Hepatocyte (in vitro differentiated cells): Measurements from ENCODE around the gene AQP12A. TPM values are rescaled to one million over a fixed set of nuclear protein-coding genes. Genes with fewer than 3 reads are reported as not detected.

Experiments used
- DNase-seq: peaks from one replicate; pipeline ENCODE4 v3.0.0-alpha.2; 2016; ENCODE audit warnings: low spot score
- H2AFZ ChIP-seq: fragments of 200-600 bp; sonication (generic); 2 replicates; pipeline ENCODE4 v1.6.0; 2016; ENCODE audit warnings: antibody characterized with exemption, mild to moderate bottlenecking
- H3K27ac ChIP-seq: fragments of 200-600 bp; sonication (generic); 2 replicates; pipeline ENCODE4 v1.5.1; 2016; ENCODE audit warnings: mild to moderate bottlenecking
- H3K27me3 ChIP-seq: fragments of 200-600 bp; sonication (generic); 2 replicates; pipeline ENCODE4 v1.6.1; 2016
- H3K36me3 ChIP-seq: fragments of 200-600 bp; sonication (generic); replicated peaks from 2 replicates; pipeline ENCODE4 v1.5.1; 2016; ENCODE audit warnings: low read depth; ENCODE audit not compliant: insufficient read depth
- H3K4me1 ChIP-seq: fragments of 200-600 bp; sonication (generic); 2 replicates; pipeline ENCODE4 v1.5.1; 2016; ENCODE audit warnings: mild to moderate bottlenecking, moderate library complexity; ENCODE audit not compliant: insufficient read depth
- H3K4me2 ChIP-seq: fragments of 200-600 bp; sonication (generic); 2 replicates; pipeline ENCODE4 v1.6.0; 2016
- H3K4me3 ChIP-seq: fragments of 200-600 bp; sonication (generic); 2 replicates; pipeline ENCODE4 v1.5.1; 2016; ENCODE audit warnings: mild to moderate bottlenecking
- H3K79me2 ChIP-seq: fragments of 200-600 bp; sonication (generic); 2 replicates; pipeline ENCODE4 v1.6.0; 2017; ENCODE audit warnings: mild to moderate bottlenecking
- H3K9me2 ChIP-seq: fragments of 200-600 bp; sonication (generic); replicated peaks from 2 replicates; pipeline ENCODE4 v1.6.0; 2017; ENCODE audit warnings: mild to moderate bottlenecking; ENCODE audit not compliant: insufficient read depth
- H3K9me3 ChIP-seq: fragments of 200-600 bp; sonication (generic); 2 replicates; pipeline ENCODE4 v1.5.1; 2016; ENCODE audit warnings: low read depth, mild to moderate bottlenecking
- H4K20me1 ChIP-seq: fragments of 200-600 bp; sonication (generic); 2 replicates; pipeline ENCODE4 v1.6.0; 2016; ENCODE audit warnings: mild to moderate bottlenecking; ENCODE audit not compliant: insufficient read depth, poor library complexity, severe bottlenecking
- EZH2 ChIP-seq: fragments of 200-600 bp; sonication (generic); IDR thresholded peaks from 2 replicates; pipeline ENCODE4 v1.6.1; 2016; ENCODE audit warnings: antibody characterized with exemption, mild to moderate bottlenecking, borderline replicate concordance
- EZH2phosphoT487 ChIP-seq: fragments of 200-600 bp; sonication (generic); IDR thresholded peaks from one replicate; pipeline ENCODE4 v1.6.1; 2018; ENCODE audit warnings: antibody characterized with exemption, mild to moderate bottlenecking, low read depth, moderate library complexity; ENCODE audit not compliant: unreplicated experiment, severe bottlenecking
- WGBS: methylation state at CpG from one replicate; pipeline ENCODE4 v1.1.6; 2016; ENCODE audit warnings: low lambda C conversion rate; ENCODE audit errors: missing lambda C conversion rate; 5-methylcytosine and 5-hydroxymethylcytosine counted together
- polyA plus RNA-seq: library from polyadenylated mRNA; unstranded; fragments of >200 nt; fragmentation: Nextera tagmentation; extraction: Ambion mirVana; gene quantifications from 2 replicates; pipeline ENCODE4 v1.2.1, GENCODE V29; 2016
- total RNA-seq: library from RNA; depleted of rRNA; stranded (reverse); fragments of >200 nt; gene quantifications from 2 replicates; pipeline ENCODE4 v1.2.3, GENCODE V29; 2014
- TF ChIP-seq, protein P1 (sequence below): fragments of 200-600 bp; sonication (generic); IDR thresholded peaks from 2 replicates; pipeline ENCODE4 v1.5.1; 2016; ENCODE audit warnings: antibody characterized with exemption, mild to moderate bottlenecking; ENCODE audit not compliant: poor library complexity

Gene AQP12A
- total and polyA plus RNA-seq, 2 experiments from 2014 or later: not detected

DNA sequence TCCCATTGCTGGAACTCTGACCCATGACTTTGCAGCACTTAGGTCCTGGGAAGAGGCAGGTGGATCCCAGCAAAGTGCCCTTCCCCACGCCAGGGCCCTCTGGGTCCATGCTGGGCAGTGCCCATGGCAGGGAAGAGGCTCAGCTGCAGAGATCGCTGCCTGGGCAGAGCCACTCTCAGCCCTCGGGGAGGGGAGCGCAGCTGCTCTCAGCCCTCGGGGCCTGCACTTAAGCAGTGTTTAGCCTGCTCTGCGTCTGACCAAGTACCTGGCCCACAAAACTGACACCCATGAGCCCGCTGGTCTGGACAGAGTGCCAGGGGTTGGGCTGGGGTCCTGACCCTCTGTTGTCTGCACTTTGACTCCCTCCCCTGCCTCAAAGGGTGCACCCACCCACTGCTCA lies 46.3 kb downstream of the AQP12A start:
- peaks cover 7% of the 10 kb centered on the region for H3K4me1 ChIP-seq
- no peak for DNase-seq
- no peaks in the 10 kb centered on the region for H3K79me2 ChIP-seq
- no peak overlapping the region for H3K4me3 ChIP-seq
- H3K9me2 ChIP-seq: no peaks in the 10 kb centered on the region
- H3K4me2 ChIP-seq: no peak overlapping the region
- TF ChIP-seq, protein P1, sequence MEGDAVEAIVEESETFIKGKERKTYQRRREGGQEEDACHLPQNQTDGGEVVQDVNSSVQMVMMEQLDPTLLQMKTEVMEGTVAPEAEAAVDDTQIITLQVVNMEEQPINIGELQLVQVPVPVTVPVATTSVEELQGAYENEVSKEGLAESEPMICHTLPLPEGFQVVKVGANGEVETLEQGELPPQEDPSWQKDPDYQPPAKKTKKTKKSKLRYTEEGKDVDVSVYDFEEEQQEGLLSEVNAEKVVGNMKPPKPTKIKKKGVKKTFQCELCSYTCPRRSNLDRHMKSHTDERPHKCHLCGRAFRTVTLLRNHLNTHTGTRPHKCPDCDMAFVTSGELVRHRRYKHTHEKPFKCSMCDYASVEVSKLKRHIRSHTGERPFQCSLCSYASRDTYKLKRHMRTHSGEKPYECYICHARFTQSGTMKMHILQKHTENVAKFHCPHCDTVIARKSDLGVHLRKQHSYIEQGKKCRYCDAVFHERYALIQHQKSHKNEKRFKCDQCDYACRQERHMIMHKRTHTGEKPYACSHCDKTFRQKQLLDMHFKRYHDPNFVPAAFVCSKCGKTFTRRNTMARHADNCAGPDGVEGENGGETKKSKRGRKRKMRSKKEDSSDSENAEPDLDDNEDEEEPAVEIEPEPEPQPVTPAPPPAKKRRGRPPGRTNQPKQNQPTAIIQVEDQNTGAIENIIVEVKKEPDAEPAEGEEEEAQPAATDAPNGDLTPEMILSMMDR: no peak
- TF ChIP-seq EZH2 (no peak), EZH2phosphoT487 (no peak)
- no peak overlapping the region for H3K27ac ChIP-seq
- H2AFZ ChIP-seq: no peak overlapping the region
- no peaks in the 10 kb centered on the region for H3K27me3 ChIP-seq
- H3K9me3 ChIP-seq: no peaks in the 10 kb centered on the region
- no peaks in the 10 kb centered on the region for H4K20me1 ChIP-seq
- WGBS: 78% methylated on average over 7 of the region's 7 CpGs
- no peaks in the 10 kb centered on the region for H3K36me3 ChIP-seq

DNA sequence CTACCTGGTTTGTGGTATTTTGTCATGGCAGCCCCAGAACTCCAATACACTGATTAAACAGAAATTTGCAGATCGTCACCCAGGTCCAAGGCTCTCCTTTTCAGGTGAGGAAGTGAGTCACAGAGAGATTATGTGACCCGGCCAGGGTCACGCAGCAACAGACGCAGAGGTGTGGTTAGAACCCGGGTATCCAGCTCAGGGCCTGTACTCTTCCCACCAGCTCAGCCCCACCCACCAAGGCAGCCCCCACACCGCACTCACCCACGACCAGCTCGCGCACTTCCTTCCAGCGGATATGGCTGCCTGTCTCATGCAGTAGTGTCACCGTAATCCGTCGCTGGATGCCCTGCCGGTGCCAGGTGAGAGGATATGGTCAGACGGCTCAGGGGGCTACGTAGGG lies 48.1 kb downstream of the AQP12A start:
- H3K79me2 ChIP-seq: no peaks in the 10 kb centered on the region
- H3K36me3 ChIP-seq: no peaks in the 10 kb centered on the region
- H3K27ac ChIP-seq: no peak overlapping the region
- H4K20me1 ChIP-seq: no peaks in the 10 kb centered on the region
- TF ChIP-seq, protein P1: no peak
- TF ChIP-seq EZH2 (no peak), EZH2phosphoT487 (no peak)
- no peaks in the 10 kb centered on the region for H3K9me3 ChIP-seq
- H3K4me1 ChIP-seq: peaks cover 7% of the 10 kb centered on the region
- no peak overlapping the region for H2AFZ ChIP-seq
- no peak overlapping the region for H3K4me2 ChIP-seq
- no peaks in the 10 kb centered on the region for H3K9me2 ChIP-seq
- no peaks in the 10 kb centered on the region for H3K27me3 ChIP-seq
- 95% methylated on average over 16 of the region's 16 CpGs for WGBS
- no peak for DNase-seq
- no peak overlapping the region for H3K4me3 ChIP-seq

DNA sequence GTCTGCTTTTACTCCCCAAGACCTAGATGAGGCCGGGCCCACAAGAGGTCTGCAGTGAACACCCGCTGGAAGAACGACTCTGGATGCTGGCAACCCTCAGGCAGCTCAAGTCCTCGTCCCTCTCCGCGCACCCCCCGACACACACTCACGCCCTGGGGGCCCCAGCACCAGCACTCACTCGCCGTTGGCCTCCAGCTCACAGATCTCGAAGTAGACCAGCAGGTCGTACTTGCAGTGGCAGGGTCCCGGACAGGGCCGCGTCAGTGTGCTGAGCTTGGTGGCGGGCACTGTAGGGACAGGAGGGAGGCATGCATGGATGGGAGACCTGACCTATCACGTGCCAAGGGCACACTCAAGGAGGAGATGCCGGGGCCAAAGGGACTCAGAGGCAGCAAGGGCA lies 49.4 kb downstream of the AQP12A start:
- Histone ChIP-seq H3K4me2 (no peak overlapping the region), H3K36me3 (no peaks in the 10 kb centered on the region), H3K27ac (no peak overlapping the region), H3K9me2 (no peaks in the 10 kb centered on the region), H3K4me1 (peaks cover 7% of the 10 kb centered on the region), H3K9me3 (no peaks in the 10 kb centered on the region), H2AFZ (no peak overlapping the region), H3K4me3 (no peak overlapping the region), H4K20me1 (no peaks in the 10 kb centered on the region), H3K27me3 (no peaks in the 10 kb centered on the region), H3K79me2 (no peaks in the 10 kb centered on the region)
- TF ChIP-seq EZH2phosphoT487 (no peak), EZH2 (no peak)
- TF ChIP-seq, protein P1: no peak
- DNase-seq: no peak
- WGBS: 88% methylated on average over 17 of the region's 18 CpGs

DNA sequence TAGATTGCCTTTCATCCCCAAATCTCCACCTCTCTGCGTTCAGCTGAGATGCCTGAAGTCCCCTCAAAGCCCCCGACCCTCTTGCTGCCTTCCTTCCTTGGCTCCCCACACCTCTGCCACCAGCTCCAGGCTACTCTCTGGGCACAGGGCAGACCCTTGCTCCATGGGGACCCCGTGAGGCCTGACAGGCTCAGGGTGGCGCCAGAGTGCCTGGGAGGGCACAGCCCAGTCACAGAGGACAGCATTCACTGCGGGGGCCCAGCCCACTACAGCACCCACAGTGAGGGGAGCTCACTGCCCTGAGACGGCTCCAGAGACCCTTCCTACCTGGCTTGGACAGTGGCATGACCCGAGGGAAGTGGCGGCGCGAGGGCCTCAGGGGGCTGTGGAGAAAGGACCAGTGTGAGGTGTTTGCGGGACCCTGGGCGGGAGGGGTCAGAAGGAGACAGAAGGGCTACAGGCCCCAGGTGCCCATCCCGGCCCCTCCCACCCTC lies 51.0 kb downstream of the AQP12A start:
- Histone ChIP-seq H3K36me3 (no peaks in the 10 kb centered on the region), H3K9me2 (no peaks in the 10 kb centered on the region), H3K4me3 (no peak overlapping the region), H3K27ac (no peak overlapping the region), H3K9me3 (no peaks in the 10 kb centered on the region), H3K4me2 (no peak overlapping the region), H3K4me1 (peaks cover 3% of the 10 kb centered on the region), H3K79me2 (no peaks in the 10 kb centered on the region), H2AFZ (no peak overlapping the region), H4K20me1 (no peaks in the 10 kb centered on the region), H3K27me3 (no peaks in the 10 kb centered on the region)
- DNase-seq: no peak
- TF ChIP-seq EZH2: no peak
- TF ChIP-seq, protein P1: no peak
- WGBS: 91% methylated on average over 9 of the region's 13 CpGs
